Measurements from ENCODE around the gene RPL28.

The RPL28 gene

DNA sequence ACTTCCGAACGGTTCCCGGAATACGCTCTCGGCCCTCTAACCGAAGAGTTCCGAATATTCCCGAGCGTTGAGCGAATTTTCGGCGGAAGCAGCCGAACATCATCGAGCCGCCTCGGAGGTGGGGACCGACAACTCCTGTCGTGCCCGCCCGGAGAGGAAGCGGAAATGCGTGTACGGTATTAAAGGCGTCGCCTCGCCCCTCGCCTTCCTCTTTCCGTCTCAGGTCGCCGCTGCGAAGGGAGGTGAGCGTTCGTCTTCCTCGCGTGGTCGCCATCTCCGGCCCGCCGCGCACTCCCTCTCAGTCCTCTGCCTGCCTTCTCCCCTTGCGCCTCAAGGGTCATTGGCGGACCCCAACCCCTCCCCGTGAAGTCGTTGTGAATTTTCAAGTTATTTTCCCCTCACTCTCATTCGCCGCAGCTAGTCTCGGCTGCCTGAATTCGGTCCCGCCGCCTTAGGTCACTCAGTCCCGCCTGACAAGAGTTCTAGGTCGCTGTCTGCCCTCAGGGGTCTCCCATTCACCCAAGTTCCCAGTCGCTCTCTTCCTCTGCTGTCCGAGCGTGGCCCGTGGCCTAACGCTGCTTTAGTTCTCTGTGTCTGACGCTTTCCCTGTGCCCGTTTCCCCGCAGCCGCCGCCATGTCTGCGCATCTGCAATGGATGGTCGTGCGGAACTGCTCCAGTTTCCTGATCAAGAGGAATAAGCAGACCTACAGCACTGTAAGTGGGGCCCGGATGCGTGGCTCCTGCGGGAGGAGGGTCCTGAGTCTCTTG, at the start of gene RPL28:
Gene RPL28, plus strand, starts transcription at position 209 of the 769 bp plus-strand sequence. Its CDS starts 426 bp downstream, at position 635.
- peak; percentile 95 to 97 for DNase-seq (ENCODE audit: low read depth in 2 of 2)

- DNase-seq (ENCODE audit: low read depth in 2 of 2) = no peak
These were observed 49.6 kb upstream of the RPL28 start for GRCh38 chr19:55336101-55336500.

DNA sequence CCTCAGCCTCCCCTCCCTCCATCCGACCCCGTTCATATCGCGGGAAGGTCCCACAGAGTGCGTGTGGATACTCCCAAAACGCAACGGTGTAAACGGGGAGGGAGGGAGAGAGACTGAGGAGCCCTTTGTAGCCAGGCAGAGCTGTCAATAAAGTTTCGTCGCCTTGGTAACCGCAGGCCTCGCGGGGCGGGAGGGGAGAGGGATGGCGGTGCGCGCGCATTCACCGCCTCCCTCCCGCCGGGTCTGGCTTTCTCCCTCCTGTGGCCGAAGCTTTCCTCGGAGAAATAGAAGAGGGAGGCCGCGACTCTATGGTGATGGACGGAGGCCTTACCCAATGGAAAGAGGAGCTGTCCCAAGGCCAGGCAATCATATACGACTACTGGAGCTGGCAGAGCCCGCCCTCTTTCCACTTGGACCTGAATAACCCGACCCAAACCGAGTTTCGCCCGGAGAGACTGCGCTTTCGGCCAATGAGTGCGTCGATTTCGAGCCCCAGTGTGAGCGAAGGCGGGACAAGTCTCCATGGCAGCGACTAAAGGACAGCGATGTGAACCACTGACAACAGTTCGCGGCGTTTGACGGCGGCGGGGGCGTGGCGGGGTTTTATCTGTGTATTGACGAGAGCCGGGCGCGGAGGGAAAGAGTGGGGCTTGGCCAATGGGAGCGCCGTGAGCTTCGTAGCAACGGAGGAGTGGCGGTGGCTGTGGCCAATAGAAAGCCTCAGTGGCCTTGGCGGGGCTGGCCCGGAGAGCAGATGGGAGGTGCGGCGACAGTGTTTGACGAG, 46.4 kb upstream of the RPL28 start, which contains the start of gene KMT5C:
Gene KMT5C, plus strand, starts transcription at position 772 of the 784 bp plus-strand sequence. CDS start 2,061 bp downstream, outside the sequence.
- peak; percentile 100 for DNase-seq (ENCODE audit: low read depth in 2 of 2)

GRCh38 chr19:55339889-55340783, 45.6 kb upstream of the RPL28 start:
- DNase-seq (ENCODE audit: low read depth in 2 of 2) = no peak

DNA sequence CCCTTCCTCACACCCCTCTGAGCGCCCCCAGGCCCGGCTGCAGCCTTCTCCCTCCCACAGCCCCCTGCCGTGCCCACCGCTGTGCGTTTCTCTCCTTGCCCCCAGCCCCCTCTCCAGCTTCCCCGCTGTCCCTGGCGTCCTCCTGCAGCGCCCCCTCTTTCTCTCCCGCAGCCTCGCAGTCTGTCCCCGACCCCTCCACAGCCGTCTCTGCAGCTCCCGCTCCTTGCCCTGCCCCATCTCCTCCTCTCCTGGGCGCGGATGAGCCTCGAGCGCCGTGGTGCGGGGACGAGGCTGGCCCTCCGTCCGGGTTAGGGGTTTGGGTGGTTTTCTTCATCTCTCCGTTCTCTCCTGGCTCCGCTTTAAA, 45.0 kb upstream of the RPL28 start:
- no peak for DNase-seq (ENCODE audit: low read depth in 2 of 2)

DNA sequence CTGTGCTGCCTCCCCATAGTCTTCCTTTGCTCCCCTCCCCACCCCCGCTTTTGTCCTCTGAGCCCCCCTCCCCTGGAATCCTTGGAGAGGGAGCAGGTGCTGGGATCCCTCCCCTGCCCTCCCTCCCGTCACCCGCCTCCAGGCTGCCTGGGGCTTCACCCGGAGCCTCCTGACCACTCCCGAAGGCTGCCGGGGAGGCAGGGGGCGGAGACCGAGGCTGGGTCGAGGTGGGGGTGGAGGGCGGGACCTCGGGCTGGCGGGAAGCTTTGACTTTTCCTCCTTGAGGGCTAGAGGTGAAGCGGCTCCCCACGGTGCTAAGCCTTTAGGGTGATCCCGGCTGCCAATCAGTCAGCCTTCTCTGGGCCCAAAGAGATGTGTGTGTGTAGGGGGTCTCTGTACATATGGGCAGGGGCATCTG, 44.6 kb upstream of the RPL28 start:
- peak; percentile 17 to 21 for DNase-seq (ENCODE audit: low read depth in 2 of 2)

- DNase-seq (ENCODE audit: low read depth in 2 of 2) = no peak
These were observed 43.9 kb upstream of the RPL28 start for GRCh38 chr19:55341595-55342531.

DNA sequence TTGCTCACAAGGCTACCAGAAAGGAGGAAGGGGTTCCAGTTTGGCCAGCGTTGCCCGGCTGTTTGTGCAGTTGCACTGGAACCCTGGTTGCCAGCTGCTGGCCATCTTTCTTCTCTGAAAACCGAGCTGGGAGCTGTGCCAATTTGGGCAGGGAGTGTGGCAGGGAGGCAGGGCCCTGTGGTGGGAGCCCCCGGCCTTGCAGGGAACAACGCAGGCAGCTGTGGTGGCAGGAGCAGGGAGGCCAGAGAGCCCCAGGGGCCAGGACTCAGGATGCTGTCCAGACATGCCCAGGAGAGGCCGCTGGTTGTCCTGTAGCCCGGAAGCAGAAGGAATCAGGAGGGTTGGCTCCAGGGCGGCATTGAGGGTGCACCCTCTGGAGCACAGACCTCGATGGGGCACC, 41.3 kb upstream of the RPL28 start:
- DNase-seq (ENCODE audit: low read depth in 2 of 2) = no peak

DNA sequence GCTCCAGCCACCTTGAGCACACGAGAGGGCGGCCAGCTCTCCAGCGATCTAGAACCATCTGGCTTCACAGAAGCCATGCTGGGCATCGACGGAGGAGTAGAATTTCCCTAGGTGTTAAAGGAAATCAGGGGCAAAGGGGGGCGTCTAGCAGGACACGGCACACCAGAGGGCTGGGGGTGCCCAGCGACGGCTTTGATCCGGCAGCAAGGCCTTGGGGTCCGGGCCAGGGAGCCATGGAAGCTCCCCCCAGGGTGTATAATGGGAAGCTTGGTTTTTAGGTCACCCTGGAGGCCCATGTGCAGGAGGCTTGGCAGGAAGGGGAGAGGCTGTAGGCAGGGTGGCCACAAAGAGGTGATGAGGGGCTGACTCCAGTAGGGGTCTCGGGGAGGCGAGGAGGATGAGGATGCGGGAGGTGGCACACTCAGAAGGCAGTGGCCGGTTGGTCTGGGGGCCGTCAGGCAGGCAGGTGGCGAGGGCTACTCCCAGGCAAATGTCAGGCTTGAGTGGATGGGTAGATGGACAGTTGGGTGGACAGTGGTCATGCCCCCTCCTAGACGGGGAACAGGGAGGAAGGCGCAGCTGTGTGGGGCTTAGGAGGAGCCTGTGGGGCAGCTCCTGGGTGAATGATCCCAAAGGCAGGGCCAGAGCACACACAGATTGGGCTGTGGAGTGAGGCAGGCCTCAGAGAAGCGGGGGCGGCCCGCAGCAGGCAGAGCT, 40.5 kb upstream of the RPL28 start:
- DNase-seq (ENCODE audit: low read depth in 2 of 2) = no peak

DNA sequence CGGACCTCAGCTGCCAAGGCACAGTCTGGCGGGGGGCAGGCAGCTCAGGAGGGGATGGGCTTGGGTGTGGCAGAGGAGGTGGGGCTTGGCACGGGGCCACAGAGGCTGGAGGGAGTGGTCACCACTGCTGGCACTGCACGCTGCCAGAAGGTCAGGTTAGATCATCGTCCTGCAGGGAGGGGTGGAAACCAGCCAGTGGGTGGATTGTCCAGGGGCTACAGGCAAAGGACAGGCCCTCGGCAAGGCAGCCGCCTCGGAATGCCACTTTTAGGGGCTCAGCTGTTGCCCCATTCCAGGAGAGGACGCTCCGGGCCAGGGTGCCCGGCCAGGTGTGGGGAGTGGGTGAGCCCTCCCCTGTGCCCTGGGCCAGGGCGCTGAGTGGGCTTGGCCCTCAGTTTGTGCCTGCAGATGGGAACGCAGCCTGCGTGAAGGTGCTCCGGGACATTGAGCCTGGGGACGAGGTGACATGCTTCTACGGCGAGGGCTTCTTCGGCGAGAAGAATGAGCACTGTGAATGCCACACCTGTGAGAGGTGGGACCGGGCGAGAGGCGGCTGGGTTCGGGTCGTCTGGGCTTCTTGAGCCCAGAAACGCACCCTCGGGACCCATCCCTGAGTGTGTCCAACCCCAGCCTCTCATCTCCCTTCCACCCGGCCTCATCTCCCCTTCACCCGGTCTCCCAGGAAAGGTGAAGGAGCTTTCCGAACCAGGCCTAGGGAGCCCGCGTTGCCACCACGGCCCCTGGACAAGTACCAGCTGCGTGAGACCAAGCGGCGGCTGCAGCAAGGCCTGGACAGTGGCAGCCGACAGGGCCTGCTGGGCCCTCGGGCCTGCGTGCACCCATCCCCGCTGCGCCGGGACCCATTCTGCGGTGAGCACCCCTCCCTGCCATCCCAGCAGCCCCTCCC, 39.7 kb upstream of the RPL28 start:
- no peak for DNase-seq (ENCODE audit: low read depth in 2 of 2)

DNA sequence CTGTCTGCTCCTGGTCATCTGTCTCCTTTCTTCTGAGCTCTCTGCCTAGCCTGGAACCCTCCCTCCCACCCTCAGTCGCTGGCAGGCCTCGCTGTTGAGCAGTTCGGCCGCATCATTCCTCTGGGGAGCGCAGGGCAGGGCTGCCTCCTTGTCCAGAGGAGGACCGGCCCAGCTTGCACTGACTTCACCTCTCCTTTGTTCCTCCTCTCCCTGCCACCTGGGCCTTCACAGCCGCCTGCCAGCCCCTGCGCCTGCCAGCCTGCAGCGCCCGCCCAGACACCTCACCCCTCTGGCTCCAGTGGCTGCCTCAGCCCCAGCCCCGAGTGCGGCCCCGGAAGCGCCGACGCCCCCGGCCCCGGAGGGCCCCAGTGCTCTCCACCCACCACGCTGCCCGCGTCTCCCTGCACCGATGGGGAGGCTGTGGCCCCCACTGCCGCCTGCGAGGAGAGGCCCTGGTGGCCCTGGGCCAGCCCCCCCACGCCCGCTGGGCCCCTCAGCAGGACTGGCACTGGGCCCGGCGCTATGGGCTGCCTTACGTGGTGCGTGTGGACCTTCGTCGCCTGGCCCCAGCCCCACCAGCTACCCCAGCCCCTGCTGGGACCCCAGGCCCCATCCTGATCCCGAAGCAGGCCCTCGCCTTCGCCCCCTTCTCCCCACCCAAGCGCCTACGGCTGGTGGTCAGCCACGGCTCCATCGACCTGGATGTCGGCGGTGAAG, 38.8 kb upstream of the RPL28 start:
- DNase-seq (ENCODE audit: low read depth in 2 of 2) = no peak

- no peak for DNase-seq (ENCODE audit: low read depth in 2 of 2)
These were observed 38.2 kb upstream of the RPL28 start for GRCh38 chr19:55347442-55348009.

DNA sequence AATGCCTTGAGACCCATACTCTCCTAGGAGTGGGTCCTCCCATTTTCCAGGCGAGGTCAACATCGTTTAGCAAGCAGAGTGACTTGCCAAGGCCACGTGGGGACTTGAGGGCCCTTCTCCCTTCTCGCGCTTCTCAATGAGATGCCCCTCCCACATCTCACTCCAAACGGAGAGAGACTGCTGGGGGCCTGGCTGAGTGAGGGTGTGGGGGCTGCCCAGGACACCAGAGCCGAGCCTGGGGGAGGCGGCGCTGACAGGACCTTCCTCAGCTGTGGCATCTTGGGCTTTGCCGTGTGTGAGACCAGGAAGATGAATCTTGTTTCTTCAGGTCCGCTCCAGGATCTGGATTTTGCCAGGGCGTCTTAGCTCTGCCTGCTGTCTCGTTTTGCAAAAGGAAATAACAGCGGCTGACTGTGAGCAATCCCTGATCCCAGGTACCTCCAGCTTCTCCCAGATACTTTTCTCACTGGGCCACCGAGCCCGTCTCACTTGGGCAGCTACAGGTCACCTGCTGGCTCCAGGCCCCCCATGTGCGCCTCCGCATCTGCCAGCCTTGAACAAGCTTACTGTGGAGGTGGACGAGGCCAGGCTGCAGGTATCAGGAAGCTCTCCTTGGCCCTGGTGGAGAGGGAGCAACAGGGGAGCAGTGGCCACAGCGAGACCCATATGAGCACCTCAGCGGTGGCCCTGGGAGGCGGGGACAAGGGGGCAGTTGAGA, 37.3 kb upstream of the RPL28 start:
- DNase-seq (ENCODE audit: low read depth in 2 of 2) = no peak

DNA sequence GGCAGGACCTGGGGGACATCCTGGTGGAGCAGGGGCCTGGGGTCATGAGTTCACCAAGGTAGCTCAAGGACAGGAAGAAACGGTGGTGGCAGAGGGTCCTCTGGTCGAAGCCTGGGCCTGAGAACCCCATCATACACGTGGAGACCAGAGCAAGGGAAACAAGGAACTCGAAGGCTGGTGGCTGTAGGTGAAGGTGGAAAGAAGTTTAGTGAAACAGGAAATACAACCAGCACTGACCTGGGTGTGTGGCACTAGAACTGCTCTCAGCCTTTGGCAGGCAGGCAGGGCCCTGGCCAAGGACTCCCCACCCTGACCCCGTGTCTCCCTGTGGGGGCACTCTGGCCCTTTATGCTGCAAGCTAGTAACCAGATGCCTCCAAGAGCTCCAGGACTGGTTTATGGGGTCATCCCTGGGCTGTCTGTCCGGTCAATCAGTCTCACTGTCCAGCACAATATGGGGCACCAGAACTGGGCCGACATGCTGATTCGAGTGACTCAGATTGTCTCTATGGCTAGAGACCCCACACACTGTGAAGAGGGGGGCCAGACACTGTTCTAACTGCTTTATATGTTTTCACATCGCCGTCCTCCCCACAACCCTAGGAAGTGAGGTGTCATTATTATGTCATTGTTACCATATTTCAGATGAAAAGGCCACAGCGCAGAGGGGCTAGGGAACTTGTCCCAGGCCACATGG, 35.0 kb upstream of the RPL28 start:
- no peak for DNase-seq (ENCODE audit: low read depth in 2 of 2)

DNA sequence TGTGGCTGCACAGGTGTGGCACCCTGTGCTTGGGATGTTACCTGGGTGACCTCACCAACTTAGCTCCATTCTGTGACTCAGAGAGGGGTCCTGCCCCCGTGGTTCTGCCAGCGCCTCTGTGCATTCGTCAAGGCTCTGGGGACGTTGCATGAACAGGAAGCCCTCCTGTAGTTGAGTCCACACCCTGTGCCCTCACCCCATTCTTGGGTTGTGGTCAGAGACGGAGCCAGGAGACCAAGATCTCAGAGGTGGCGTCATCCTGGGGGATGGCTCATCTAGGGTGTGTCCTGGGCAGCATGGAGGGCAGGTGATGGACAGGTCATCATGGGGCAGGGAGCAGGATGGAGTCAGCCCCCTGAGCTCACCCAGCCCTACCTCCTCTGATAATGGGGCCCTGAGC, 33.7 kb upstream of the RPL28 start:
- DNase-seq (ENCODE audit: low read depth in 2 of 2) = no peak

GRCh38 chr19:55352549-55353145, 33.1 kb upstream of the RPL28 start:
- DNase-seq (ENCODE audit: low read depth in 2 of 2) = no peak
